Measurements from ENCODE around the gene ELP5.

The ELP5 gene

GRCh38 chr17:7252176-7253043 lies at the start of gene ELP5:
ELP5 (plus strand) TSS chr17:7252215; CDS start chr17:7252551, 336 bp downstream.
- peak; percentile 92 for DNase-seq (ENCODE audit: low spot score)

GRCh38 chr17:7203391-7203790 lies 48.6 kb upstream of the ELP5 start:
- no peak for DNase-seq (ENCODE audit: low spot score)

- no peak for DNase-seq (ENCODE audit: low spot score)
These were observed 47.7 kb upstream of the ELP5 start for GRCh38 chr17:7204336-7204735.

- DNase-seq (ENCODE audit: low spot score), result peak; percentile 78
These were observed 47.1 kb upstream of the ELP5 start for GRCh38 chr17:7204828-7205461.

GRCh38 chr17:7205561-7205960 lies 46.5 kb upstream of the ELP5 start:
- no peak for DNase-seq (ENCODE audit: low spot score)

- no peak for DNase-seq (ENCODE audit: low spot score)
These were observed 44.7 kb upstream of the ELP5 start for GRCh38 chr17:7207120-7208001.

- DNase-seq (ENCODE audit: low spot score), result no peak
These were observed 43.9 kb upstream of the ELP5 start for GRCh38 chr17:7208027-7208571.

GRCh38 chr17:7208754-7209460 lies 43.1 kb upstream of the ELP5 start:
- DNase-seq (ENCODE audit: low spot score), result no peak

- DNase-seq (ENCODE audit: low spot score), result no peak
These were observed 40.3 kb upstream of the ELP5 start for GRCh38 chr17:7211491-7212273.

- DNase-seq (ENCODE audit: low spot score), result no peak
These were observed 38.1 kb upstream of the ELP5 start for GRCh38 chr17:7213895-7214299.

GRCh38 chr17:7214300-7215135 lies 37.5 kb upstream of the ELP5 start:
- DNase-seq (ENCODE audit: low spot score), result peak; percentile 95

- DNase-seq (ENCODE audit: low spot score), result no peak
These were observed 36.8 kb upstream of the ELP5 start for GRCh38 chr17:7215136-7215638.

GRCh38 chr17:7215652-7216180 lies 36.3 kb upstream of the ELP5 start:
- no peak for DNase-seq (ENCODE audit: low spot score)

GRCh38 chr17:7216242-7217112 lies 35.5 kb upstream of the ELP5 start:
- DNase-seq (ENCODE audit: low spot score), result no peak

GRCh38 chr17:7217113-7217987 lies 34.7 kb upstream of the ELP5 start:
- no peak for DNase-seq (ENCODE audit: low spot score)

GRCh38 chr17:7218166-7218565 lies 33.8 kb upstream of the ELP5 start:
- no peak for DNase-seq (ENCODE audit: low spot score)

- DNase-seq (ENCODE audit: low spot score), result no peak
These were observed 33.3 kb upstream of the ELP5 start for GRCh38 chr17:7218758-7219157.
